Cardiac atrium fibroblast (primary cell): ENCODE results near the gene CYP27A1. TPM values are rescaled to one million over a fixed set of nuclear protein-coding genes. Genes with fewer than 3 reads are reported as not detected.

ENCODE experiments used
- total RNA-seq: library from RNA; depleted of rRNA; stranded (reverse); fragments of >200 nt; gene quantifications from 2 replicates; pipeline ENCODE4 v1.2.3, GENCODE V29; 2015

CYP27A1 gene
- 2.7 and 2.9 TPM in 2 replicates for total RNA-seq

GRCh38 chr2:218781691-218782527, at the start of gene CYP27A1:
TSS of gene CYP27A1 (plus strand) at chr2:218782147. CDS start at chr2:218782183, 36 bp downstream.

GRCh38 chr2:218831378-218831990, 49.5 kb downstream of the CYP27A1 start, which contains the start of gene PRKAG3:
TSS of gene PRKAG3 (minus strand) at chr2:218831803.

GRCh38 chr2:218859556-218859987, 77.6 kb downstream of the CYP27A1 start, which contains the start of gene WNT6:
TSS of gene WNT6 (plus strand) at chr2:218859805. CDS start at chr2:218860038, 233 bp downstream.

Other genes with a start within 250 kb of the CYP27A1 start
- gene USP37, start 213.8 kb upstream of the CYP27A1 start, total RNA-seq, result 4.2 and 6.5 TPM in 2 replicates
- gene CNOT9, start 213.3 kb upstream of the CYP27A1 start, total RNA-seq, result 38.5 and 49.6 TPM in 2 replicates
- gene PLCD4, start 174.2 kb upstream of the CYP27A1 start, total RNA-seq, result 0.49 and 1.3 TPM in 2 replicates
- gene ZNF142, start 122.5 kb upstream of the CYP27A1 start, total RNA-seq, result 4.9 and 7.9 TPM in 2 replicates
- 19.8 and 27.3 TPM in 2 replicates for gene BCS1L, start 122.5 kb upstream of the CYP27A1 start, total RNA-seq
- gene RNF25, start 110.1 kb upstream of the CYP27A1 start, total RNA-seq, result 14.4 and 26.9 TPM in 2 replicates
- 20.1 and 21.7 TPM in 2 replicates for gene STK36, start 110.1 kb upstream of the CYP27A1 start, total RNA-seq
- gene TTLL4, start 71.3 kb upstream of the CYP27A1 start, total RNA-seq, result 9.9 and 43.9 TPM in 2 replicates
- gene PRKAG3, start 49.7 kb downstream of the CYP27A1 start, total RNA-seq, result not detected in 2 replicates
- not detected in 2 replicates for gene WNT6, start 77.7 kb downstream of the CYP27A1 start, total RNA-seq
- gene WNT10A, start 98.7 kb downstream of the CYP27A1 start, total RNA-seq, result not detected in 2 replicates
- gene CDK5R2, start 177.5 kb downstream of the CYP27A1 start, total RNA-seq, result not detected in 2 replicates
- gene FEV, start 203.0 kb downstream of the CYP27A1 start, total RNA-seq, result not detected in 2 replicates
- gene CRYBA2, start 211.3 kb downstream of the CYP27A1 start, total RNA-seq, result not detected in 2 replicates